ENCODE measurements around the gene CREB5. TPM values are rescaled to one million over a fixed set of nuclear protein-coding genes. Genes with fewer than 3 reads are reported as not detected.

The CREB5 gene
- total RNA-seq: under 1 TPM in 1 of 2 donors, not detected in 1; 0.72 TPM

- Mint-ChIP-seq H3K27ac (peak within 1 kb of the TSS in 1 of 2 donors; percentile 40), H3K36me3 (peaks cover 0 to 5% of the 10 kb centered on the region in 2 donors), H3K9me3 (no peaks in the 10 kb centered on the region)
- ATAC-seq (no peak), DNase-seq (ENCODE audit: low spot score in 2 of 2) (no peak)
These were observed at the start of gene CREB5 for GRCh38 chr7:28411876-28412662. CREB5 (plus strand) TSS chr7:28412518; CDS start chr7:28412915, 397 bp downstream.

- Mint-ChIP-seq H3K9me3 (peaks cover 14 to 18% of the 10 kb centered on the region in 2 donors), H3K36me3 (peaks cover 14 to 16% of the 10 kb centered on the region in 2 donors), H3K27ac (no peak overlapping the region)
- no peak for ATAC-seq
- no peak for DNase-seq (ENCODE audit: low spot score in 2 of 2)
These were observed 49.5 kb upstream of the CREB5 start for GRCh38 chr7:28362812-28363211.

GRCh38 chr7:28364082-28364481 lies 48.2 kb upstream of the CREB5 start:
- H3K36me3 Mint-ChIP-seq: peaks cover 14 to 16% of the 10 kb centered on the region in 2 donors
- ATAC-seq (no peak), DNase-seq (ENCODE audit: low spot score in 2 of 2) (no peak)
- peaks cover 14 to 20% of the 10 kb centered on the region in 2 donors for H3K9me3 Mint-ChIP-seq
- no peak overlapping the region for H3K27ac Mint-ChIP-seq

GRCh38 chr7:28369523-28369922 lies 42.8 kb upstream of the CREB5 start:
- peaks cover 11 to 16% of the 10 kb centered on the region in 2 donors for H3K9me3 Mint-ChIP-seq
- no peak for ATAC-seq
- H3K36me3 Mint-ChIP-seq: peaks cover 12% of the 10 kb centered on the region in 2 donors
- no peak for DNase-seq (ENCODE audit: low spot score in 2 of 2)
- H3K27ac Mint-ChIP-seq: no peak overlapping the region

GRCh38 chr7:28371846-28372245 lies 40.5 kb upstream of the CREB5 start:
- Mint-ChIP-seq H3K9me3 (peaks cover 0 to 4% of the 10 kb centered on the region in 2 donors), H3K27ac (no peak overlapping the region), H3K36me3 (no peaks in the 10 kb centered on the region)
- ATAC-seq: no peak
- DNase-seq (ENCODE audit: low spot score in 2 of 2): no peak

GRCh38 chr7:28373990-28374389 lies 38.3 kb upstream of the CREB5 start:
- Mint-ChIP-seq H3K36me3 (no peaks in the 10 kb centered on the region), H3K27ac (no peak overlapping the region), H3K9me3 (no peaks in the 10 kb centered on the region)
- DNase-seq (ENCODE audit: low spot score in 2 of 2) (no peak), ATAC-seq (no peak)

GRCh38 chr7:28375729-28376128 lies 36.6 kb upstream of the CREB5 start:
- Mint-ChIP-seq H3K27ac (no peak overlapping the region), H3K9me3 (no peaks in the 10 kb centered on the region), H3K36me3 (no peaks in the 10 kb centered on the region)
- ATAC-seq: no peak
- no peak for DNase-seq (ENCODE audit: low spot score in 2 of 2)

GRCh38 chr7:28376634-28377033 lies 35.7 kb upstream of the CREB5 start:
- Mint-ChIP-seq H3K36me3 (no peaks in the 10 kb centered on the region), H3K27ac (no peak overlapping the region), H3K9me3 (no peaks in the 10 kb centered on the region)
- DNase-seq (ENCODE audit: low spot score in 2 of 2) (no peak), ATAC-seq (no peak)

- Mint-ChIP-seq H3K27ac (no peak overlapping the region), H3K36me3 (no peaks in the 10 kb centered on the region), H3K9me3 (no peaks in the 10 kb centered on the region)
- ATAC-seq: no peak
- no peak for DNase-seq (ENCODE audit: low spot score in 2 of 2)
These were observed 33.7 kb upstream of the CREB5 start for GRCh38 chr7:28378574-28379149.

GRCh38 chr7:28381466-28381865 lies 30.9 kb upstream of the CREB5 start:
- DNase-seq (ENCODE audit: low spot score in 2 of 2) (no peak), ATAC-seq (no peak)
- no peaks in the 10 kb centered on the region for H3K36me3 Mint-ChIP-seq
- H3K27ac Mint-ChIP-seq: no peak overlapping the region
- no peaks in the 10 kb centered on the region for H3K9me3 Mint-ChIP-seq

GRCh38 chr7:28382144-28382543 lies 30.2 kb upstream of the CREB5 start:
- H3K27ac Mint-ChIP-seq: no peak overlapping the region
- ATAC-seq (no peak), DNase-seq (ENCODE audit: low spot score in 2 of 2) (no peak)
- H3K9me3 Mint-ChIP-seq: no peaks in the 10 kb centered on the region
- H3K36me3 Mint-ChIP-seq: no peaks in the 10 kb centered on the region

GRCh38 chr7:28383975-28384374 lies 28.3 kb upstream of the CREB5 start:
- DNase-seq (ENCODE audit: low spot score in 2 of 2) (no peak), ATAC-seq (no peak)
- Mint-ChIP-seq H3K36me3 (no peaks in the 10 kb centered on the region), H3K9me3 (no peaks in the 10 kb centered on the region), H3K27ac (no peak overlapping the region)

- Mint-ChIP-seq H3K36me3 (no peaks in the 10 kb centered on the region), H3K27ac (no peak overlapping the region), H3K9me3 (no peaks in the 10 kb centered on the region)
- ATAC-seq: no peak
- no peak for DNase-seq (ENCODE audit: low spot score in 2 of 2)
These were observed 22.6 kb upstream of the CREB5 start for GRCh38 chr7:28389504-28390395.

- Mint-ChIP-seq H3K36me3 (no peaks in the 10 kb centered on the region), H3K9me3 (no peaks in the 10 kb centered on the region), H3K27ac (no peak overlapping the region)
- ATAC-seq (no peak), DNase-seq (ENCODE audit: low spot score in 2 of 2) (no peak)
These were observed 21.9 kb upstream of the CREB5 start for GRCh38 chr7:28390426-28390825.

GRCh38 chr7:28392289-28392688 lies 20.0 kb upstream of the CREB5 start:
- H3K36me3 Mint-ChIP-seq: no peaks in the 10 kb centered on the region
- ATAC-seq (no peak), DNase-seq (ENCODE audit: low spot score in 2 of 2) (no peak)
- H3K27ac Mint-ChIP-seq: no peak overlapping the region
- no peaks in the 10 kb centered on the region for H3K9me3 Mint-ChIP-seq

- ATAC-seq (no peak), DNase-seq (ENCODE audit: low spot score in 2 of 2) (no peak)
- Mint-ChIP-seq H3K9me3 (no peaks in the 10 kb centered on the region), H3K36me3 (no peaks in the 10 kb centered on the region), H3K27ac (no peak overlapping the region)
These were observed 16.9 kb upstream of the CREB5 start for GRCh38 chr7:28395404-28395803.

- H3K27ac Mint-ChIP-seq: no peak overlapping the region
- no peak for ATAC-seq
- no peaks in the 10 kb centered on the region for H3K36me3 Mint-ChIP-seq
- no peaks in the 10 kb centered on the region for H3K9me3 Mint-ChIP-seq
- DNase-seq (ENCODE audit: low spot score in 2 of 2): no peak
These were observed 16.5 kb upstream of the CREB5 start for GRCh38 chr7:28395831-28396230.
